OCI-LY7 (cell line): ENCODE measurements around the gene GLRX5. TPM values are rescaled to one million over a fixed set of nuclear protein-coding genes. Genes with fewer than 3 reads are reported as not detected.

ENCODE experiments used
- BruUV-seq: library from RNA; stranded (reverse); fragments of 400-500 nt; replicated peaks from 2 replicates; lab custom pipeline; 2021; lab: Mats Ljungman, UMichigan
- CTCF ChIA-PET: fragments of 300-600 bp; sonication (Branson Sonifier 250); formaldehyde crosslinking; loops from one replicate; lab custom pipeline; 2022; ENCODE audit warnings: antibody characterized with exemption; ENCODE audit not compliant: unreplicated experiment; lab: Charles Lee
- POLR2A ChIA-PET: fragments of 300-600 bp; sonication (Branson Sonifier 250); formaldehyde crosslinking; loops from one replicate; lab custom pipeline; 2022; ENCODE audit warnings: antibody characterized with exemption; lab: Charles Lee
- DNase-seq: peaks from one replicate; pipeline ENCODE4 v3.0.0-alpha.2; 2015; ENCODE audit warnings: low spot score
- H2AFZ ChIP-seq: fragments of 200-600 bp; sonication (generic), shearing (Covaris generic); 2 replicates; pipeline ENCODE4 v1.6.1; 2014; ENCODE audit warnings: mild to moderate bottlenecking, antibody characterized with exemption, low read length, moderate library complexity
- H3K27ac ChIP-seq: fragments of 200-600 bp; sonication (generic); 2 replicates; pipeline ENCODE4 v1.5.1; 2014; ENCODE audit warnings: mixed run types, low read depth, mild to moderate bottlenecking, moderate library complexity, low read length, inconsistent platforms; ENCODE audit not compliant: poor library complexity, severe bottlenecking
- H3K36me3 ChIP-seq: fragments of 200-600 bp; sonication (generic); 2 replicates; pipeline ENCODE4 v1.6.1; 2014; ENCODE audit warnings: mild to moderate bottlenecking, antibody characterized with exemption, low read length, moderate library complexity, mixed read lengths; ENCODE audit not compliant: insufficient read depth
- H3K4me1 ChIP-seq: fragments of 200-600 bp; sonication (generic); 2 replicates; pipeline ENCODE4 v1.5.1; 2014; ENCODE audit warnings: mild to moderate bottlenecking, low read length; ENCODE audit not compliant: insufficient read depth, poor library complexity, severe bottlenecking
- H3K4me2 ChIP-seq: fragments of 200-600 bp; sonication (generic); 2 replicates; pipeline ENCODE4 v1.6.1; 2014; ENCODE audit warnings: mild to moderate bottlenecking, low read length
- H3K4me3 ChIP-seq: fragments of 200-600 bp; sonication (generic); 2 replicates; pipeline ENCODE4 v1.5.1; 2014; ENCODE audit warnings: mild to moderate bottlenecking, low read depth, low read length; ENCODE audit not compliant: poor library complexity, severe bottlenecking
- H3K79me2 ChIP-seq: fragments of 200-600 bp; sonication (generic); 2 replicates; pipeline ENCODE4 v1.6.1; 2016; ENCODE audit warnings: low read depth, mild to moderate bottlenecking, low read length, moderate library complexity, mixed read lengths; ENCODE audit not compliant: insufficient read depth
- H3K9me2 ChIP-seq: fragments of 200-600 bp; sonication (generic); 2 replicates; pipeline ENCODE4 v1.6.1; 2016; ENCODE audit warnings: mild to moderate bottlenecking, low read length, mixed read lengths; ENCODE audit not compliant: insufficient read depth
- H3K9me3 ChIP-seq: fragments of 200-600 bp; sonication (generic); 2 replicates; pipeline ENCODE4 v1.6.1; 2014; ENCODE audit warnings: mild to moderate bottlenecking, mixed run types, low read length, mixed read lengths
- H4K20me1 ChIP-seq: fragments of 200-600 bp; sonication (generic); 2 replicates; pipeline ENCODE4 v1.6.1; 2014; ENCODE audit warnings: mild to moderate bottlenecking, antibody characterized with exemption, low read length, moderate library complexity, mixed read lengths; ENCODE audit not compliant: insufficient read depth
- CTCF ChIP-seq: fragments of 200-600 bp; sonication (generic); conservative IDR thresholded peaks from 2 replicates; pipeline ENCODE4 v1.5.1; 2014; ENCODE audit warnings: mild to moderate bottlenecking, antibody characterized with exemption, low read length, moderate library complexity, mixed read lengths
- EZH2phosphoT487 ChIP-seq: fragments of 200-600 bp; sonication (generic); IDR thresholded peaks from 2 replicates; pipeline ENCODE4 v1.6.1; 2018; ENCODE audit warnings: low read depth, borderline replicate concordance, mild to moderate bottlenecking, mixed run types, antibody characterized with exemption, low read length, moderate library complexity, mixed read lengths
- intact Hi-C: fragments of 100-400 bp; cut with micrococcal nuclease; formaldehyde crosslinking; loops from one replicate; pipeline ENCODE4 v1.10.0; 2022; ENCODE audit not compliant: unreplicated experiment
- total RNA-seq, 2 experiments: library from RNA; depleted of rRNA in 1 of 2; stranded (reverse); fragments of >200 nt in 1 of 2; shearing (Covaris generic) in 1 of 2; gene quantifications; 2 replicates each; pipeline ENCODE4 v1.2.3, GENCODE V29; 2014 to 2022

Gene GLRX5
- total RNA-seq, 2 experiments from 2014 or later, result 68.2 to 78.4 TPM

- Histone ChIP-seq H4K20me1 (no peaks in the 10 kb centered on the region), H3K4me3 (no peak overlapping the region), H3K36me3 (no peaks in the 10 kb centered on the region; the same call in 1 of the 2 replicates), H2AFZ (no peak overlapping the region), H3K9me2 (no peaks in the 10 kb centered on the region), H3K4me2 (peak overlapping the region; percentile 14; the same call in 1 of the 2 replicates), H3K79me2 (no peaks in the 10 kb centered on the region), H3K9me3 (no peaks in the 10 kb centered on the region), H3K4me1 (peaks cover 30% of the 10 kb centered on the region), H3K27ac (no peak overlapping the region)
- DNase-seq, result no peak
- no TSS peak for BruUV-seq
- ChIA-PET POLR2A (interaction anchor here (0.8 to 3.9 kb wide), 8 partner anchors 8 to 46 kb away, joined by 3 to 30 read pairs (median 3); partner anchors contain the start of gene SYNE3), CTCF (interaction anchor here (1.1 kb wide), 1 partner anchor 15 kb away, joined by 5 read pairs; no protein-coding TSS in a partner anchor)
- no peak for TF ChIP-seq EZH2phosphoT487
- TF ChIP-seq CTCF, result no peak
- intact Hi-C loops, result no loop called here
These were observed 31.3 kb upstream of the GLRX5 start for GRCh38 chr14:95503365-95504134.

- no peak for TF ChIP-seq EZH2phosphoT487
- TF ChIP-seq CTCF, result no peak
- no TSS peak for BruUV-seq
- no peak overlapping the region for H3K4me2 ChIP-seq
- no peak for DNase-seq
- no peak overlapping the region for H2AFZ ChIP-seq
- no peaks in the 10 kb centered on the region for H4K20me1 ChIP-seq
- ChIA-PET CTCF (interaction anchor here (1.1 kb wide), 1 partner anchor 14 kb away, joined by 5 read pairs; no protein-coding TSS in a partner anchor), POLR2A (interaction anchor here (0.5 to 3.9 kb wide), 9 partner anchors 8 to 47 kb away, joined by 3 to 30 read pairs (median 3); partner anchors contain the start of gene SYNE3)
- intact Hi-C loops, result no loop called here
- no peaks in the 10 kb centered on the region for H3K79me2 ChIP-seq
- H3K27ac ChIP-seq, result no peak overlapping the region
- no peaks in the 10 kb centered on the region for H3K9me2 ChIP-seq
- peaks cover 22% of the 10 kb centered on the region for H3K4me1 ChIP-seq
- no peaks in the 10 kb centered on the region; the same call in 1 of the 2 replicates for H3K36me3 ChIP-seq
- H3K4me3 ChIP-seq, result no peak overlapping the region
- H3K9me3 ChIP-seq, result no peaks in the 10 kb centered on the region
These were observed 30.5 kb upstream of the GLRX5 start for GRCh38 chr14:95504135-95505029.
